DND-41 (cell line): ENCODE measurements around the gene BASP1.

Source experiments
- ATAC-seq: fragments of 200-7000 bp; cut with Tn5 transposase; 3 replicates; pipeline ENCODE4 v1.9.1; 2021; ENCODE audit warnings: low read depth; ENCODE audit not compliant: insufficient read depth
- DNase-seq: peaks from one replicate; pipeline ENCODE4 v3.0.0-alpha.2; 2020
- H2AFZ ChIP-seq: 2 replicates; pipeline ENCODE4 v1.6.0; 2012; ENCODE audit warnings: low read depth, low read length
- H3K27ac ChIP-seq: 2 replicates; pipeline ENCODE4 v1.5.1; 2012; ENCODE audit warnings: low read length, inconsistent platforms
- H3K27me3 ChIP-seq: fragments of 200-600 bp; sonication (generic); 2 replicates; pipeline ENCODE4 v1.6.0; 2012; ENCODE audit warnings: low read length, mild to moderate bottlenecking, inconsistent platforms; ENCODE audit not compliant: insufficient read depth, poor library complexity
- H3K36me3 ChIP-seq: 2 replicates; pipeline ENCODE4 v1.5.1; 2012; ENCODE audit warnings: low read length, inconsistent platforms; ENCODE audit not compliant: insufficient read depth
- H3K4me1 ChIP-seq: 2 replicates; pipeline ENCODE4 v1.5.1; 2012; ENCODE audit warnings: mild to moderate bottlenecking, low read length; ENCODE audit not compliant: insufficient read depth
- H3K4me2 ChIP-seq: 2 replicates; pipeline ENCODE4 v1.6.0; 2012; ENCODE audit warnings: mild to moderate bottlenecking, moderate library complexity, low read length, inconsistent platforms; ENCODE audit not compliant: insufficient read depth
- H3K4me3 ChIP-seq, 2 experiments: fragments of 200-600 bp in 1 of 2; shearing (Covaris generic) in 1 of 2; 2 replicates each; pipeline ENCODE4 v1.5.1; 2012 to 2016; ENCODE audit warnings: inconsistent platforms in 2 of 2, low read length in 2 of 2, mild to moderate bottlenecking in 2 of 2, low read depth in 1 of 2, moderate library complexity in 1 of 2
- H3K79me2 ChIP-seq: 2 replicates; pipeline ENCODE4 v1.6.0; 2012; ENCODE audit warnings: low read length, inconsistent platforms; ENCODE audit not compliant: insufficient read depth
- H3K9ac ChIP-seq: 2 replicates; pipeline ENCODE4 v1.6.0; 2012; ENCODE audit warnings: low read depth, mild to moderate bottlenecking, inconsistent platforms, low read length, moderate library complexity
- H3K9me3 ChIP-seq: 2 replicates; pipeline ENCODE4 v1.5.1; 2012; ENCODE audit warnings: low read length, moderate library complexity, mild to moderate bottlenecking, inconsistent platforms; ENCODE audit not compliant: insufficient read depth, severe bottlenecking
- H4K20me1 ChIP-seq: 2 replicates; pipeline ENCODE4 v1.6.0; 2012; ENCODE audit warnings: low read length; ENCODE audit not compliant: insufficient read depth
- CTCF ChIP-seq: IDR thresholded peaks from 2 replicates; pipeline ENCODE4 v1.5.1; 2012; ENCODE audit warnings: borderline replicate concordance, low read length, moderate library complexity, mild to moderate bottlenecking; ENCODE audit not compliant: poor library complexity, severe bottlenecking; ENCODE audit errors: extremely low read depth
- EZH2 ChIP-seq: IDR thresholded peaks from 3 replicates; pipeline ENCODE4 v1.6.1; 2012; ENCODE audit warnings: borderline replicate concordance, low read depth, mild to moderate bottlenecking, moderate library complexity, low read length, inconsistent platforms; ENCODE audit not compliant: severe bottlenecking

The BASP1 gene

GRCh38 chr5:17272111-17272510, 54.7 kb downstream of the BASP1 start:
- TF ChIP-seq CTCF (no peak), EZH2 (no peak)
- Histone ChIP-seq H3K4me1 (no peaks in the 10 kb centered on the region), H3K36me3 (no peaks in the 10 kb centered on the region), H2AFZ (no peak overlapping the region), H3K9me3 (no peaks in the 10 kb centered on the region), H3K27ac (no peak overlapping the region), H3K27me3 (no peaks in the 10 kb centered on the region), H3K9ac (no peak overlapping the region), H3K4me2 (no peak overlapping the region), H3K79me2 (no peaks in the 10 kb centered on the region), H3K4me3 (no peak overlapping the region), H4K20me1 (no peaks in the 10 kb centered on the region)
- DNase-seq (no peak), ATAC-seq (no peak)

GRCh38 chr5:17275289-17276158, 58.1 kb downstream of the BASP1 start:
- Histone ChIP-seq H3K9ac (no peak overlapping the region), H4K20me1 (no peaks in the 10 kb centered on the region), H3K4me1 (no peaks in the 10 kb centered on the region), H3K4me3 (no peak overlapping the region), H3K4me2 (no peak overlapping the region), H3K36me3 (no peaks in the 10 kb centered on the region), H3K27ac (no peak overlapping the region), H2AFZ (no peak overlapping the region), H3K79me2 (no peaks in the 10 kb centered on the region), H3K27me3 (no peaks in the 10 kb centered on the region), H3K9me3 (no peaks in the 10 kb centered on the region)
- DNase-seq (no peak), ATAC-seq (no peak)
- TF ChIP-seq EZH2 (no peak), CTCF (no peak)

- Histone ChIP-seq H3K36me3 (no peaks in the 10 kb centered on the region), H3K9me3 (no peaks in the 10 kb centered on the region), H2AFZ (no peak overlapping the region), H3K27ac (no peak overlapping the region), H3K9ac (no peak overlapping the region), H3K4me2 (no peak overlapping the region), H3K4me3 (no peak overlapping the region), H3K79me2 (no peaks in the 10 kb centered on the region), H3K4me1 (no peaks in the 10 kb centered on the region), H3K27me3 (no peaks in the 10 kb centered on the region), H4K20me1 (no peaks in the 10 kb centered on the region)
- ATAC-seq = no peak
- TF ChIP-seq CTCF = no peak
- TF ChIP-seq EZH2 = no peak
- DNase-seq = no peak
Observed at GRCh38 chr5:17276445-17276844, 59.0 kb downstream of the BASP1 start.
